ENCODE measurements around the gene SH3RF1. TPM values are rescaled to one million over a fixed set of nuclear protein-coding genes. Genes with fewer than 3 reads are reported as not detected.

The SH3RF1 gene
- total and polyA plus RNA-seq, 2 of the 13 experiments (the other 11 are each of a cell fraction or from before 2014, with no cell fraction given), result 3.1 to 3.2 TPM

- TF ChIP-seq KIAA2018 (CRISPR knock-in tag; IDR thresholded peaks at IDR 0.05; ENCODE audit: borderline replicate concordance) (no peak), KDM2A (CRISPR knock-in tag; IDR thresholded peaks at IDR 0.05; ENCODE audit: borderline replicate concordance, low read depth) (no peak; the same call in 1 of the 2 replicates), HOXA5 (CRISPR knock-in tag; IDR thresholded peaks at IDR 0.05) (no peak), HDAC1 (CRISPR knock-in tag; IDR thresholded peaks at IDR 0.05) (peak; percentile 65; the same call in 1 of the 2 replicates), ARID5B (CRISPR knock-in tag; IDR thresholded peaks at IDR 0.05) (peak; percentile 84), SIN3B (IDR thresholded peaks at IDR 0.05; ENCODE audit: low read length) (no peak), ZNF44 (CRISPR knock-in tag; IDR thresholded peaks at IDR 0.05) (0 out of 2 replicates have a peak, but pooled peaks have one; percentile 30), ZNF350 (CRISPR knock-in tag; IDR thresholded peaks at IDR 0.05; ENCODE audit: borderline replicate concordance, low read depth) (peak; percentile 89), MAFG (CRISPR knock-in tag; IDR thresholded peaks at IDR 0.05) (no peak), ZNF253 (CRISPR knock-in tag; IDR thresholded peaks at IDR 0.05; ENCODE audit: borderline replicate concordance) (no peak), ZNF224 (CRISPR knock-in tag; IDR thresholded peaks at IDR 0.05) (peak; percentile 34; the same call in 1 of the 2 replicates), TFAP4 (IDR thresholded peaks at IDR 0.05; ENCODE audit: borderline replicate concordance, low read depth) (peak; percentile 13; the same call in 1 of the 2 replicates), ZNF629 (CRISPR knock-in tag; conservative IDR thresholded peaks at IDR 0.05) (no peak)
- TF ChIP-seq, protein P1, sequence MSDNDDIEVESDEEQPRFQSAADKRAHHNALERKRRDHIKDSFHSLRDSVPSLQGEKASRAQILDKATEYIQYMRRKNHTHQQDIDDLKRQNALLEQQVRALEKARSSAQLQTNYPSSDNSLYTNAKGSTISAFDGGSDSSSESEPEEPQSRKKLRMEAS (IDR thresholded peaks at IDR 0.05), result peak; percentile 70
Measured at GRCh38 chr4:169079942-169080827, 190.6 kb downstream of the SH3RF1 start (continued).

All from HepG2 (cell line).